Calu3 (cell line): ENCODE measurements around the gene SPATA2L. TPM values are rescaled to one million over a fixed set of nuclear protein-coding genes. Genes with fewer than 3 reads are reported as not detected.

ENCODE experiments used
- Bru-seq: library from RNA; stranded (reverse); fragments of 400-500 nt; gene quantifications from one replicate; lab custom pipeline; 2021; lab: Mats Ljungman, UMichigan
- BruChase-seq, 2 experiments: library from RNA; stranded (reverse); fragments of 400-500 nt; gene quantifications; one replicate each; lab custom pipeline; 2021; lab: Mats Ljungman, UMichigan
- BruUV-seq: library from RNA; stranded (reverse); fragments of 400-500 nt; replicated peaks from 2 replicates; lab custom pipeline; 2021; lab: Mats Ljungman, UMichigan
- CTCF ChIA-PET: fragments of 300-600 bp; sonication (Branson Sonifier 250); formaldehyde crosslinking; loops from one replicate; lab custom pipeline; 2022; ENCODE audit warnings: antibody characterized with exemption; lab: Charles Lee
- DNase-seq: peaks from one replicate; pipeline ENCODE4 v3.0.0; 2022
- H3K27ac Mint-ChIP-seq: one replicate; pipeline ENCODE4 v1.8.0; 2022; ENCODE audit warnings: mixed read lengths; ENCODE audit not compliant: unreplicated experiment
- H3K27me3 Mint-ChIP-seq: one replicate; pipeline ENCODE4 v1.8.0; 2022; ENCODE audit warnings: mixed read lengths; ENCODE audit not compliant: unreplicated experiment
- H3K36me3 Mint-ChIP-seq: one replicate; pipeline ENCODE4 v1.8.0; 2022; ENCODE audit warnings: mild to moderate bottlenecking, moderate library complexity, mixed read lengths; ENCODE audit not compliant: insufficient read depth, unreplicated experiment
- H3K4me1 Mint-ChIP-seq: one replicate; pipeline ENCODE4 v1.8.0; 2022; ENCODE audit warnings: mild to moderate bottlenecking, low read depth, mixed read lengths; ENCODE audit not compliant: unreplicated experiment
- H3K4me3 Mint-ChIP-seq: one replicate; pipeline ENCODE4 v1.8.0; 2022; ENCODE audit warnings: mild to moderate bottlenecking, low read depth, moderate library complexity, mixed read lengths; ENCODE audit not compliant: unreplicated experiment
- H3K9me3 Mint-ChIP-seq: one replicate; pipeline ENCODE4 v1.8.0; 2022; ENCODE audit warnings: low read depth, mixed read lengths; ENCODE audit not compliant: unreplicated experiment
- intact Hi-C: fragments of 100-400 bp; cut with micrococcal nuclease; formaldehyde crosslinking; loops from one replicate; pipeline ENCODE4 v1.10.0; 2022; ENCODE audit not compliant: unreplicated experiment
- long read RNA-seq: library from polyadenylated mRNA; stranded (forward); transcript quantifications from one replicate; pipeline ENCODE4 v2.0.0, GENCODE V29; 2022
- total RNA-seq: library from RNA; stranded (reverse); gene quantifications from 2 replicates; pipeline ENCODE4 v1.2.3, GENCODE V29; 2022
- TF ChIP-seq, protein P1 (sequence below): fragments of 200-600 bp; IDR thresholded peaks from one replicate; pipeline ENCODE4 v1.8.0; 2022; ENCODE audit warnings: antibody characterized with exemption; ENCODE audit not compliant: unreplicated experiment

The SPATA2L gene, protein sequence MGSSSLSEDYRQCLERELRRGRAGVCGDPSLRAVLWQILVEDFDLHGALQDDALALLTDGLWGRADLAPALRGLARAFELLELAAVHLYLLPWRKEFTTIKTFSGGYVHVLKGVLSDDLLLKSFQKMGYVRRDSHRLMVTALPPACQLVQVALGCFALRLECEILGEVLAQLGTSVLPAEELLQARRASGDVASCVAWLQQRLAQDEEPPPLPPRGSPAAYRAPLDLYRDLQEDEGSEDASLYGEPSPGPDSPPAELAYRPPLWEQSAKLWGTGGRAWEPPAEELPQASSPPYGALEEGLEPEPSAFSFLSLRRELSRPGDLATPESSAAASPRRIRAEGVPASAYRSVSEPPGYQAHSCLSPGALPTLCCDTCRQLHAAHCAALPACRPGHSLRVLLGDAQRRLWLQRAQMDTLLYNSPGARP
- total RNA-seq (20.7 and 23.6 TPM in 2 replicates), Bru-seq, nascent RNA (percentile 45 among the genes with signal in this experiment), BruChase-seq, experiment 1, labeled RNA remaining after a 6-hour chase (percentile 53 among the genes with signal in this experiment), BruChase-seq, experiment 2, labeled RNA remaining after a 2-hour chase (percentile 66 among the genes with signal in this experiment)
- long read RNA-seq, transcript SPATA2L-203 (3 exons, 692 nt) = major isoform, 12 of 47 reads
- long read RNA-seq, transcript SPATA2L-201 (3 exons, 2,335 nt) = major isoform, 12 of 47 reads
- long read RNA-seq, partial matches to known transcripts = 1 of 47 reads
- long read RNA-seq, other reads (novel, unspliced or antisense) = 22 of 47 reads

DNA sequence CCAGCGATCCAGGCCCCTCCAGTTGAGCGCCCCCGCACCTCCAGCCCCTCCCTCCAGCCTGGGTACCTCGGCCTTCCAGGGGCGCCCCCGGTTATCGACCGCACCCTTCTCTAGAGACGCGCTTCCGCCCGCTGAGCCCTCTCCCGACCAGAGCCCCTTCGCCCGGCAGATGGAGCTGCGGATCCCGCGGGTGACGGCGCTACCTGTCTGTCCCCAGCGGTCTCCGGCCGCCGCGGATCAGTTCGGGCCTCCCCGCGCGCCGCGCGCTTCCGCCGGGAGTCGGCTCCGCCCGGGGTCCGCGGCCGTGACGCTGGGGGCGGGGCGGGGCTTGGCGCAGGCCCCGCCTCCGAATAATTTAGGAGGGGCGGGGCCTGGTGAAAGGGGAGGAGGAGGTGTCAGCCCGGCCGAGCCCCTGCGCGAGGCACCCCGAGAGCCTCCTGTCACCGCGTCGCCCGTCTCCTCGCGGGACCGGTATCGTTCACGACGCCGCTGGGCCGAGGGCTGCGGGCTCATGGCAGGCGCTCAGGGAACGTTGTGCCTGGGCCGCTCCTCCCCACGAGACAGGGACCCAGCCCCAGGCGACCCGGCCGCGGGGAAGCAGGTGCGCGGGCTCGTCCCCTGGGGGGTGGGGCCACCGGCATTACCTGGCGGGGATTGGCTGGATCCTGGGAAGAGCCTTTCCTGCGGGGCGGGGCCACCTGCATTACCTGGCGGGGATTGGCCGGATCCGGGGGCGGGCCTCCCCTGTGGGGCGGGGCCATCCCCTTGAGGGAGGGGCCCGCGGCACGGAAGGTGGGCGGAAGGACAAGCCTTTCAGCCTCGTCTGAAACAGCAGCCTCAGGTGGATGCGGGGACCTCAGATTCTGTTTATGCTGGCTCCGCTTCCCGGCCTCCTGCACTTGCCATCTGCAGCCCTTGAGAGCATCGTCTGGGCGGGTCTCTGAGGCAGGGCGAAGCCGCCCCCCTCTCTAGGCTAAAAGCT is at the start of gene SPATA2L:
TSS of gene SPATA2L (minus strand) at position 281 of the 982 bp plus-strand sequence. CDS start 473 bp downstream, outside the sequence.
- CTCF ChIA-PET = interaction anchor here (0.5 to 2.4 kb wide), 8 partner anchors 8 to 1343 kb away, joined by 3 to 17 read pairs (median 4); partner anchors contain the start of gene CDK10

DNA sequence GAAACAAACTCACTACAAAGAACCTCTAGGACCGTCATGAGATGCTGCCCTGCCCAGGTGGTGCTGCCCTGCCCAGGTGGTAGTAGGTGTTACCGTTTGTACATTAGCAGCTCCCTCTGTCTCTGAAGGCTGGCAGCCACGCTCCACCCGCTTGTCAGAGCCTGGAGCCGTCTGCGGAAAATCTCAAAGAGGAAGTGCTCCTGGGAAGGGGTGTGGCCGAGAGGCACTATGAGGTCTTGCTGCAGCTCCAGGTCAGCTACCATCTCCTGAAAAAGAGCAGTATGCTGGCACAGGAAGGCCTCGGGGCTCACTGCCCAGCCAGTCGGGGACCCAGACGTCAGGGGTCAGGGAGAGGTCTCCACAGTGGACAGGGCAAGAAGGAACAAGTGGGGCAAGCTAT is 48.1 kb upstream of the SPATA2L start:
- Mint-ChIP-seq H3K4me3 (no peak overlapping the region), H3K9me3 (no peaks in the 10 kb centered on the region), H3K27me3 (no peaks in the 10 kb centered on the region), H3K4me1 (peaks cover 8% of the 10 kb centered on the region), H3K36me3 (peaks cover 58% of the 10 kb centered on the region), H3K27ac (no peak overlapping the region)
- no TSS peak for BruUV-seq
- DNase-seq = no peak
- intact Hi-C loops = no loop called here
- CTCF ChIA-PET = no interaction called here
- TF ChIP-seq, protein P1, sequence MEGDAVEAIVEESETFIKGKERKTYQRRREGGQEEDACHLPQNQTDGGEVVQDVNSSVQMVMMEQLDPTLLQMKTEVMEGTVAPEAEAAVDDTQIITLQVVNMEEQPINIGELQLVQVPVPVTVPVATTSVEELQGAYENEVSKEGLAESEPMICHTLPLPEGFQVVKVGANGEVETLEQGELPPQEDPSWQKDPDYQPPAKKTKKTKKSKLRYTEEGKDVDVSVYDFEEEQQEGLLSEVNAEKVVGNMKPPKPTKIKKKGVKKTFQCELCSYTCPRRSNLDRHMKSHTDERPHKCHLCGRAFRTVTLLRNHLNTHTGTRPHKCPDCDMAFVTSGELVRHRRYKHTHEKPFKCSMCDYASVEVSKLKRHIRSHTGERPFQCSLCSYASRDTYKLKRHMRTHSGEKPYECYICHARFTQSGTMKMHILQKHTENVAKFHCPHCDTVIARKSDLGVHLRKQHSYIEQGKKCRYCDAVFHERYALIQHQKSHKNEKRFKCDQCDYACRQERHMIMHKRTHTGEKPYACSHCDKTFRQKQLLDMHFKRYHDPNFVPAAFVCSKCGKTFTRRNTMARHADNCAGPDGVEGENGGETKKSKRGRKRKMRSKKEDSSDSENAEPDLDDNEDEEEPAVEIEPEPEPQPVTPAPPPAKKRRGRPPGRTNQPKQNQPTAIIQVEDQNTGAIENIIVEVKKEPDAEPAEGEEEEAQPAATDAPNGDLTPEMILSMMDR = no peak

More for the DNA sequence above, at the start of gene SPATA2L:
- intact Hi-C loops = no loop called here
- BruUV-seq = no TSS peak
- Mint-ChIP-seq H3K4me1 (no peaks in the 10 kb centered on the region), H3K36me3 (peaks cover 78% of the 10 kb centered on the region), H3K27me3 (no peaks in the 10 kb centered on the region), H3K9me3 (no peaks in the 10 kb centered on the region), H3K27ac (peak within 1 kb of the TSS; percentile 93), H3K4me3 (peak within 1 kb of the TSS; percentile 87)
- TF ChIP-seq, protein P1 = no peak
- peak; percentile 99 for DNase-seq

DNA sequence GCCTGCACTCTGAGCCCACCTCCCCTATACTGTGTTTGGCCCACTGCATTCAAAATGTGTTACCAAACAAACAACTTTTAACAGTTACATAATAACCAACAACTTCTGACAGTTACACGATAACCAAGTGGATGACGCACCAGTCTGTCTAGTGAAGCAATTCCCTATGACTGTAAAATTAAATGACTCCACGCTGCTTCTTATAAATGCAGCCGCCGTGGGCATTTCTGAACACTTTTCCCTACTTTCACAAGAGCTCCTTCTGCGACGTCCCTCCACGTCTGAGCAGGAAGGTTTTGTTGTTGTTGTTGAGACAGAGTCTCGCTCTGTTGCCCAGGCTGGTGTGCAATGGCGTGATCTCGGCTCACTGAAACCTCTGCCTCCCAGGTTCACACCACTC is 47.4 kb upstream of the SPATA2L start:
- H3K4me1 Mint-ChIP-seq = peaks cover 8% of the 10 kb centered on the region
- H3K36me3 Mint-ChIP-seq = peaks cover 61% of the 10 kb centered on the region
- intact Hi-C loops = no loop called here
- H3K27me3 Mint-ChIP-seq = no peaks in the 10 kb centered on the region
- no TSS peak for BruUV-seq
- no peak for DNase-seq
- TF ChIP-seq, protein P1 = no peak
- CTCF ChIA-PET = no interaction called here
- no peak overlapping the region for H3K27ac Mint-ChIP-seq
- H3K9me3 Mint-ChIP-seq = no peaks in the 10 kb centered on the region
- H3K4me3 Mint-ChIP-seq = no peak overlapping the region

DNA sequence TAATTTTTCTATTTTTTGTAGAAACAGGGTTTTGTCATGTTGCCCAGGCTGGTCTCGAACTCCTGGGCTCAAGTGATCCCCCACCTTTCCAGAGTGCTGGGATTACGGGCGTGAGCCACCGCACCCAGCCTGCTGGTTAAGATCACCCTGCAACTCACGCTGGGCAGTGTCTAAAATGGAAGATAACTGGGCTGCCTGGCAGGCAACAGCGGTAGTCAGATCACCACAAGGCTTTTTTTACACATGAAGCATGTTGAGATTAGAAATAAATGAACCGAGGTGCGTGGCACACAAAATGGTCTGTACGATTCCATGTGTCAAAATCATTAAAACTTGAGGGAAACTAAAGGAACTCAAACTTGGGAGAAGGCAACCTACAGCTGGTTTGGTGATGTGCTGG is 46.6 kb upstream of the SPATA2L start:
- Mint-ChIP-seq H3K27me3 (no peaks in the 10 kb centered on the region), H3K27ac (no peak overlapping the region), H3K36me3 (peaks cover 62% of the 10 kb centered on the region), H3K4me3 (no peak overlapping the region), H3K4me1 (peaks cover 3% of the 10 kb centered on the region), H3K9me3 (no peaks in the 10 kb centered on the region)
- intact Hi-C loops = no loop called here
- BruUV-seq = no TSS peak
- TF ChIP-seq, protein P1 = no peak
- DNase-seq = no peak
- CTCF ChIA-PET = no interaction called here
